ENCODE results near the gene PODXL. TPM values are rescaled to one million over a fixed set of nuclear protein-coding genes. Genes with fewer than 3 reads are reported as not detected.

PODXL gene
- polyA plus RNA-seq, 2 of the 4 experiments (the other 2 are of a cell fraction) = 13.2 to 35.3 TPM

DNA sequence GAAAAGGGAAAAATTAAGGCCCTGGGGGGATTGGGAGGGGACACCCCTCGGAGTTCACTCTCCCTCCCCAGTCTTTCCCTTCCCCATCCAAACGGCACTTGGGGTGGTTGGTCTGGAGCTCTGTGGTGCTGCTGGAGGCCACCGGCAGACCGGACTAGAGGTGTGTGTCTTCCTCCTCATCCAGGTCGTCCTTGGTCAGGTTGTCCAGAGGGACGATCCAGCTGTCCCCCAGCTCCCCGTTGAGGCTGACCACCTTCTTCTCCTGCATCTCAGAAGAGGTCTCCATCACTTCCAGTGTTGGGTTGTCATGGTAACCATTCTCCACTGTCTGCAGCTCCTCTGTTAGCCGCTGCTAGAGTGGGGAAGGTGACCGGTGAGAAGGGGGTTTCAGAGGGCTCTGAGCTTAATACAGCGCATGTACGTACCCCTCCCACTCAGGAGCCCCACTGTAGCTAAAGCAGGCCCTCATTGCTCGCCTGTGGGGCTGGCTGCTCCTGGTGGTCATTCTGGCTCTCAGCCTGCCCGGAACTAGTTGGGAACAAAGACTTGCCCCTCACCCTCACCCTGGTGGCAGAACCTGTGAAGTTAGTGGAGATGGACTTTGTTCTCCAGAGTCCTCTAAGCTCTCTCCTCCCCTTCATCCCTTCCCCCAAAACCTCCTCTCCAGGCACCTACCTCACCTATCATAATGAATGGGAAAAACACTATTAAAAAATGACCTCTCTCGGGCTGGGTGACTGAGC, 52.1 kb downstream of the PODXL start:
- ChIA-PET POLR2A (no interaction called here), CTCF (interaction anchor here (2.9 to 5.5 kb wide), 3 partner anchors 9 to 151 kb away, joined by 22 to 58 read pairs (median 32); no protein-coding TSS in a partner anchor)
- H3K4me2 ChIP-seq = no peak overlapping the region
- H3K4me3 ChIP-seq = no peak overlapping the region
- WGBS (ENCODE audit: missing lambda C conversion rate) = 92% methylated on average over 13 of the region's 14 CpGs
- no peak overlapping the region for H3K27ac ChIP-seq
- FAIRE-seq (no peak), DNase-seq (ENCODE audit: low read depth in 1 of 2, low spot score in 1 of 2) (no peak), ATAC-seq (no peak; a peak in 1 of 6 replicates)
- no peaks in the 10 kb centered on the region for H3K9me3 ChIP-seq
- peaks cover 20% of the 10 kb centered on the region for H3K4me1 ChIP-seq
- no peak for TF ChIP-seq TP53 (CRISPR knock-in tag; IDR thresholded peaks at IDR 0.05)
- no peak for TF ChIP-seq ZC3H11A (IDR thresholded peaks at IDR 0.05)
- no peak for TF ChIP-seq FOXS1 (CRISPR knock-in tag; IDR thresholded peaks at IDR 0.05)
- no peak for TF ChIP-seq EHF (CRISPR knock-in tag; IDR thresholded peaks at IDR 0.05)
- no peak for TF ChIP-seq MAX (IDR thresholded peaks at IDR 0.05)
- no peak for TF ChIP-seq RARB (CRISPR knock-in tag; IDR thresholded peaks at IDR 0.05)
- TF ChIP-seq REST (IDR thresholded peaks at IDR 0.05) = no peak

DNA sequence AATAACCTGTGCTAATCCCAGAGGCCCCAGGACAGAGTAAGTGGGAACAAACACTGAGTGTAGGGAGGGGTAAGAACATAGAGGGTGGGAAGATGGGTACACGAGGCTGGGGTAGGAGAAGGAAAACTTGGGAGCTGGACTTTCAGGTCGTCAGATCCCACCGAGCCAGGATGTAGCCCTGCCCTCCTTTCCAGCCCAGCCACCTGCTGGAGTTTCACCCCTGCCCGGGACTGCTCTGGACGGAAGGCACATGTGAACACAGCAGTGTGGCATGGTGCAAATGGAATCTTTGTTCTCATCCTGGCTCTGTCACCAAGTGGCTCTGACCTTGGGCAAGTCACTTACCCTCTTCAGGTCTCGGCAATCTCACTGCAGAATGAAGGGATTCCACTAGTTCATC, 52.8 kb downstream of the PODXL start:
- TF ChIP-seq EP300 (IDR thresholded peaks at IDR 0.05) = no peak
- no peak for TF ChIP-seq JUN (IDR thresholded peaks at IDR 0.05)
- no peak for TF ChIP-seq MAFK (IDR thresholded peaks at IDR 0.05; ENCODE audit: partially characterized antibody)
- no peak for TF ChIP-seq SREBF2 (IDR thresholded peaks at IDR 0.05)
- TF ChIP-seq EHMT2 (IDR thresholded peaks at IDR 0.05; ENCODE audit: low read depth) = no peak
- no peak for TF ChIP-seq CBX2 (IDR thresholded peaks at IDR 0.05; ENCODE audit: borderline replicate concordance, low read depth)
- TF ChIP-seq PHF8 (IDR thresholded peaks at IDR 0.05; ENCODE audit: borderline replicate concordance, low read depth) = no peak
- no peak for TF ChIP-seq HMGXB4 (CRISPR knock-in tag; IDR thresholded peaks at IDR 0.05; ENCODE audit: borderline replicate concordance)
- no peak for TF ChIP-seq NR3C1 (IDR thresholded peaks at IDR 0.05)
- no peak for TF ChIP-seq CTCF (IDR thresholded peaks at IDR 0.05)
- no peak for TF ChIP-seq MAX (IDR thresholded peaks at IDR 0.05)
- no peak for TF ChIP-seq PBX3 (IDR thresholded peaks at IDR 0.05)
- TF ChIP-seq GATA3 (IDR thresholded peaks at IDR 0.05; ENCODE audit: borderline replicate concordance) = no peak
- no peak for TF ChIP-seq FOXS1 (CRISPR knock-in tag; IDR thresholded peaks at IDR 0.05)
- TF ChIP-seq, protein P1, sequence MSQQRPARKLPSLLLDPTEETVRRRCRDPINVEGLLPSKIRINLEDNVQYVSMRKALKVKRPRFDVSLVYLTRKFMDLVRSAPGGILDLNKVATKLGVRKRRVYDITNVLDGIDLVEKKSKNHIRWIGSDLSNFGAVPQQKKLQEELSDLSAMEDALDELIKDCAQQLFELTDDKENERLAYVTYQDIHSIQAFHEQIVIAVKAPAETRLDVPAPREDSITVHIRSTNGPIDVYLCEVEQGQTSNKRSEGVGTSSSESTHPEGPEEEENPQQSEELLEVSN (IDR thresholded peaks at IDR 0.05; ENCODE audit: borderline replicate concordance, low read depth) = no peak
- no peak for TF ChIP-seq CHD4 (IDR thresholded peaks at IDR 0.05; ENCODE audit: borderline replicate concordance)
- no peak for TF ChIP-seq RNF2 (IDR thresholded peaks at IDR 0.05; ENCODE audit: borderline replicate concordance, low read depth)
- no peak for TF ChIP-seq HOXA7 (CRISPR knock-in tag; IDR thresholded peaks at IDR 0.05)
- TF ChIP-seq CHD2 (IDR thresholded peaks at IDR 0.05; ENCODE audit: low read length, partially characterized antibody) = no peak
- TF ChIP-seq ESRRA (IDR thresholded peaks at IDR 0.05; ENCODE audit: borderline replicate concordance, low read length) = no peak
- POLR2A ChIA-PET = no interaction called here
- 75% methylated on average over 6 of the region's 6 CpGs for WGBS (ENCODE audit: missing lambda C conversion rate)
- H3K4me3 ChIP-seq = no peak overlapping the region
- no peak overlapping the region for H3K27ac ChIP-seq
- no peak overlapping the region for H3K4me2 ChIP-seq
- H3K9me3 ChIP-seq = no peaks in the 10 kb centered on the region
- ATAC-seq = no peak
- peaks cover 20% of the 10 kb centered on the region for H3K4me1 ChIP-seq
- CTCF ChIA-PET = interaction anchor here (0.9 to 3.2 kb wide), 4 partner anchors 10 to 226 kb away, joined by 3 to 32 read pairs (median 12); no protein-coding TSS in a partner anchor
- DNase-seq (ENCODE audit: low read depth in 1 of 2, low spot score in 1 of 2) = no peak
- FAIRE-seq = no peak

Measured in A549 (cell line).